Esophagus muscularis mucosa (tissue), 3 donors: ENCODE results near the gene VAMP2.

Source experiments
- CTCF ChIP-seq, 3 experiments: fragments of 200-600 bp in 2 of 3; fragments of 450-650 bp in 1 of 3; sonication (generic) in 2 of 3; IDR thresholded peaks; one replicate each; pipeline ENCODE4 v1.5.1; 2017 to 2019; ENCODE audit warnings: antibody characterized with exemption in 3 of 3, mild to moderate bottlenecking in 2 of 3, moderate library complexity in 1 of 3
- POLR2A ChIP-seq: fragments of 450-650 bp; IDR thresholded peaks from one replicate; pipeline ENCODE4 v1.6.1; 2017; ENCODE audit warnings: antibody characterized with exemption, moderate library complexity, mild to moderate bottlenecking, low read depth

GRCh38 chr17:8138672-8139371 lies 23.9 kb downstream of the VAMP2 start:
- TF ChIP-seq POLR2A, result peak; percentile 35
- TF ChIP-seq CTCF (IDR thresholded peaks at IDR 0.05), result peak; percentile 79 to 94 (median 83)
